Endothelial cell (in vitro differentiated cells): ENCODE results near the gene BCAM. TPM values are rescaled to one million over a fixed set of nuclear protein-coding genes. Genes with fewer than 3 reads are reported as not detected.

Experiments used
- total RNA-seq: library from RNA; stranded (reverse); fragmentation: NEBNext Ultra II Directional; extraction: Animal tissue kit (Norgen Biotek cat#: 25700); gene quantifications from one replicate; pipeline ENCODE4 v1.2.1, GENCODE V29; 2021; ENCODE audit not compliant: unreplicated experiment

The BCAM gene
- total RNA-seq, 1 donor from 2014 or later = 6.9 TPM

Other genes with a start within 250 kb of the BCAM start
- gene IGSF23, start 195.5 kb upstream of the BCAM start, total RNA-seq = not detected
- gene PVR, start 165.2 kb upstream of the BCAM start, total RNA-seq = 14.8 TPM
- 3.7 TPM for gene CEACAM19, start 137.6 kb upstream of the BCAM start, total RNA-seq
- not detected for gene CEACAM16, start 110.0 kb upstream of the BCAM start, total RNA-seq
- 1.9 TPM for gene BCL3, start 60.4 kb upstream of the BCAM start, total RNA-seq
- 0.85 TPM for gene CBLC, start 31.2 kb upstream of the BCAM start, total RNA-seq
- gene NECTIN2, start 37.2 kb downstream of the BCAM start, total RNA-seq = 342 TPM
- 60.5 TPM for gene TOMM40, start 82.2 kb downstream of the BCAM start, total RNA-seq
- 258 TPM for gene APOE, start 96.7 kb downstream of the BCAM start, total RNA-seq
- gene APOC1, start 105.5 kb downstream of the BCAM start, total RNA-seq = 44.8 TPM
- gene APOC4, start 133.1 kb downstream of the BCAM start, total RNA-seq = not detected
- not detected for gene APOC2, start 136.9 kb downstream of the BCAM start, total RNA-seq
- gene CLPTM1, start 146.3 kb downstream of the BCAM start, total RNA-seq = 144 TPM
- 8.2 TPM for gene RELB, start 192.4 kb downstream of the BCAM start, total RNA-seq
- gene CLASRP, start 229.9 kb downstream of the BCAM start, total RNA-seq = 72.2 TPM